ENCODE measurements around the gene SLC37A1.

Gene SLC37A1

GRCh38 chr21:42525676-42526378 is 12.2 kb downstream of the SLC37A1 start:
- no peak for DNase-seq (ENCODE audit: low read depth in 2 of 3, low spot score in 2 of 3)

DNA sequence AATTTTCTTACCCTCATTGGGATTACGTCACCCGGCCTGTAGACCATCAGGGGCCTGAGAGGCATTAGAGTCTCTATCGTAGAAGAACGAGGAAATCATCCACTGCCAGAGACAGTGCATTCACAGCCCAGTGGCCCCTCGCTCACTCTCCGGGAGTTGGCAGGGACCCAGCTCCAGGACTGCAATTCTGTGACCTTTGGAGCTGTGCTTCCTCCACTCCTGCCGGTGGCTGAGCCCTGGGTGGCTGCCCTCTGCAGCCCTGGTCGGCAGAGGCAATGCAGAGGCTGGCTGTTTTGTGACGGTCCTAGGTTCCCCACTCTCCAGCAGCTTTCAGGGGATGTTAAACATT is 12.7 kb downstream of the SLC37A1 start:
- no peak for DNase-seq (ENCODE audit: low read depth in 2 of 3, low spot score in 2 of 3)

DNA sequence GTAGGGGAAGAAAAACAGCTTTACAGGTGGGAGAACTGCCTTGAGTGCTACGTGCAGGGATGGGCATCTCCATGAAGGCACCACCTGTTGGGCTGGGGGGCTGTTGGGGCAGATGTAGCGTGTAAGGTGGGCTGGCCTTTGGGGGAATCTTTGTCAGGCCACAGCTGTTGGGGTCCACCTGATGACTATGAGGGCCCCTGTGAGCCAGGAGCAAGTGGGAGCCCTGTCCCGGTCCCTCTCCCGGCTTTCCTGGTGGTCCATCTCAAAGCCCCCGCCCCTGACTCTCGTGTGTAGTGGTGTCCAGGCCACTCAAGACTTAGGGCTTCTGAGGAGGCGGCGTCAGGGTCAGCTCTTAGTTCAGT is 13.5 kb downstream of the SLC37A1 start:
- no peak for DNase-seq (ENCODE audit: low read depth in 2 of 3, low spot score in 2 of 3)

DNA sequence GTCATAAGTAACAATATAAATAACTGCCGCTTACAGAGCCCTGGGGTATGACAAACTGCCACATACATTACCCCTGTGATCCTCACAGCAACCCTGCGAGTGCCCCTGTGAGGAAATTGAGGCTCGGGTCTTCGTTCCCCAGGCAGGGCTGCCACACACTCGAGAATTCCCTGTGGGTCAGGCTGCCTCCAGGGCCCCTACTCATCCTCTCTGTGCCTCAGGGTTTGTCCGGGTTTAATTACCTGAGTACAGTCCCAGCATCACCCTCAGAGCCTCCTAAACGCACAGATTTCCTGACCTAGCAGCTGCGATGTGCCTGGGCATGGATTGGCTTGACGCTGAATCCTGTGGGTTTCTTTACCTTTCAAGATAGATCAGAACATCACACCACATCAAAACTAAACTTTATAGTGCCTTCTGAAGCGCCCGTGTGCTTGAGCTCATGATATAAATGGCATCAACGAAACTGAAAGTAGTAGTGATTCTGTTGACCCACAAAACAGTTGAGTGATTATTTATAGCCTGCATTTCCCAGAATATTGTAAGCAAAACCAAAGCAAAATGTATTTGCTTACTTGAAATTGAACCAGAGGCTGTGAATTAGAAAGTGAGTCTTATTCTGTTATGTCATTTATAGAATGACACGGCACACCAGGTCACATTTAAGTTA is 14.0 kb downstream of the SLC37A1 start:
- DNase-seq (ENCODE audit: low read depth in 2 of 3, low spot score in 2 of 3) = peak in 1 of 3 experiments; percentile 28

DNA sequence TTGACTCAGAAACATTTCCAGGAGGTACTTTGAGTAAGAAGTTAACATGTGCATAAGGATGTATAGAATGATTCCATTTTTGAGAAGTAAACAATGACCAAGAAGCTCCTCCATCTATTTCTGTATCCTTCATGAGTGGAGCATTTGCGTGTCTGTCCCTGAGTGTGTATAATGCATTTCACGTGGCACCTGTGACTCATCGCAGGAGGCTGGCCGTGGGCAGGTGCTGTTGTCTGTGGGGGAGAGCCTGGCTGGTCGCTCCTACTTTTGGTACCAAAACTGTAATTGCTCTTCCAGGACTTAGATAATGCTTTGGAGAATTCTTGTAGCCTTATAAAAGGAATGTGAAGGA is 16.5 kb downstream of the SLC37A1 start:
- DNase-seq (ENCODE audit: low read depth in 2 of 3, low spot score in 2 of 3) = no peak

DNA sequence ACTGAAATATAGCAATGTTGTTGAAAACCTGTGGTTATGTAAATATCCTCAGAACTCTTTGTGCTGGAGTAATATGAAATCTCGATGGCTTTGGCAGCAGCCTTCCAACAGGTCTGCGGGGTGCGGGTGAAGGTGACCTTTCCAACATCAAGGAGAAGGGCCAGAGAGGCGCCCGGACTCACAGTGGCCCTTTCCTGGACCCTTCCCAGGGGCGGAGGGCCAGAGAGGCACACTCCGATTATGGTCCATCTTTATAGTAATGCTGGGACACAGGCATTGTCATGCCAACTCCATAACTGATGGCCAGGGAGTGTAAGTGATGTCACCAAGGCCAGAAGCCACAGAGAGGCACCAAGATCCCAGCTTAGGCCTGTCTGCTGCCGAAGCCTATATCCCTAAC is 18.1 kb downstream of the SLC37A1 start:
- no peak for DNase-seq (ENCODE audit: low read depth in 2 of 3, low spot score in 2 of 3)

DNA sequence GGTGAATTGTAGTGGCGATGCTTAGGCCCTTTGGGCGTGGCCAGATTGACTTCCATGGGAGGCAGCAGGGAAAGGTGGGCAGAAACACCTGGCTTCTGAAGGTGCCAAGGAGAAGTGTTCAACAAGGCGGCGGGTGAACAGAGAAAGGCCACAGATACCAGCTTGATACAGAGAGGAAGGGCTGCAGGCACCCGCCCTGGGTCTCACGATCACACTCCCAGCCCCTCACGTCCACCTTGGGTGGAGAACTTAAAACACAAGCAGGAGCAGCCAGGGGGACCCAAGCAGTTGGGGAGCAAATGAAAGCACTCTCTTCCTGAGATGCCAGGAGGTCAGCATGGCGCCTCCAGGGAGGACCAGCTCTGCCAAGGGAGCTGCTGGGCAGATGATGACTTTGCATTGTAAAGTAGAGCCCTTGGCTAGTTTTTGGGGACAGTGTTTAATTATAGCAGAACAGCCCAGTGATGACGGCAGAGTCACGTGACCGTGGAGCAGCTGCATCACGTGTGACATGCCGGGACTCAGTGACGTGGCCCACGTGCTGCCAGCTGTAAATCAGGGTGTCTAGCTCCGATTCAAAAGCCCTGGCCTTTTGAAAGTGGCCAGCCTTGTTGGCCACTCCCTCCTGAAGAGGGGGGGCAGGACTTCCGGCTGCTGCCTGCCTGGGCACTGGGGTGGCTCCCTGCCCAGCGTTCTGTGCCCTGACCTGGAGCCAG is 19.0 kb downstream of the SLC37A1 start:
- DNase-seq (ENCODE audit: low read depth in 2 of 3, low spot score in 2 of 3) = no peak

DNA sequence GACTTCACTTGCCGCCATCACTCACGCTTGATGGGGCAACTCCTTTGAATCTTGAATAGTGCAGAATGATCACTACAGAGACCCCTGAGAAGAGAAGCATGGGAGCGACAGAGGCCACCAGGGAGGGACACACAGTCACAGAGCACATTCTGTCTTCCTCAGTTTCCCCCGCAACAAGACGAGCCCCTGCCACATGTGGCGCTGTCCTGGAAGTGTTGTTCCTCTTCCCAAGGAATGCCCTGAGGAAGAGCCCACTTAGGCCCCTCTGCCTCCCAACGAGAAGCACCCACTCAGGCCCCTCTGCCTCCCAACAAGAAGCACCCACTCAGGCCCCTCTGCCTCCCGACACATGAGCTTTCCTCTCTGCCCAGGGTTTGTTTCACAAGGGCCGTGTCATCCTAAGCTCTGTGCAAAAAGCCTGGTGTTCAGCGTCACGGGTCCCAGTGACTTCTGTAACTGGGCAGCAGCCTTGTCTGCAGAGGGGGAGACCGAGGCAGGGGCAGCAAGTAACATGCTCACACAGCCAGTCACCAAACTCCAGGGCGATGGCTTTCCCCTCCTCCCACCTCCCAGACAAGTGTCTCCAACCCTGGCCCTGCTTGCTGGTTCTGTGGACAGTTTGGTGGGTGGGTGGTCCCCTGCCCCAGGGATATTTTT is 19.8 kb downstream of the SLC37A1 start:
- DNase-seq (ENCODE audit: low read depth in 2 of 3, low spot score in 2 of 3) = no peak

DNA sequence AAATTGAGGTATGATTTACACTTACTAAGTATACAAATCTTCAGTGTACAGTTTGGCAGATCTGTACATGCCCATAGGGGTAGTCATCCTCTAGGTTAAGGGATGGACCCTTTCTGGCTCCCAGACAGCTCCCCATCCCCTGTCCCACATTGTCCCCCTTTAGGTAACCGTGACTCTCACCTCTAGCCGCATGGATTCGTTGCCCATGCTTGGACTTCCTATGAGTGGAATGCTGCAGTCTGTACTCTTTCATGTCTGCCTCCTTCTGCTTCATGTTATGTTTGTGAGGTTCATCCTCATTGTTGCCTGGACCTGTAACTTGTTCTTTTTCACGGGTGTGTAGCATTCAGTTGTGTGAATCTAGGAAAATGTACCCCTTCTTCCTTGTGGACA is 20.3 kb downstream of the SLC37A1 start:
- DNase-seq (ENCODE audit: low read depth in 2 of 3, low spot score in 2 of 3) = no peak

DNA sequence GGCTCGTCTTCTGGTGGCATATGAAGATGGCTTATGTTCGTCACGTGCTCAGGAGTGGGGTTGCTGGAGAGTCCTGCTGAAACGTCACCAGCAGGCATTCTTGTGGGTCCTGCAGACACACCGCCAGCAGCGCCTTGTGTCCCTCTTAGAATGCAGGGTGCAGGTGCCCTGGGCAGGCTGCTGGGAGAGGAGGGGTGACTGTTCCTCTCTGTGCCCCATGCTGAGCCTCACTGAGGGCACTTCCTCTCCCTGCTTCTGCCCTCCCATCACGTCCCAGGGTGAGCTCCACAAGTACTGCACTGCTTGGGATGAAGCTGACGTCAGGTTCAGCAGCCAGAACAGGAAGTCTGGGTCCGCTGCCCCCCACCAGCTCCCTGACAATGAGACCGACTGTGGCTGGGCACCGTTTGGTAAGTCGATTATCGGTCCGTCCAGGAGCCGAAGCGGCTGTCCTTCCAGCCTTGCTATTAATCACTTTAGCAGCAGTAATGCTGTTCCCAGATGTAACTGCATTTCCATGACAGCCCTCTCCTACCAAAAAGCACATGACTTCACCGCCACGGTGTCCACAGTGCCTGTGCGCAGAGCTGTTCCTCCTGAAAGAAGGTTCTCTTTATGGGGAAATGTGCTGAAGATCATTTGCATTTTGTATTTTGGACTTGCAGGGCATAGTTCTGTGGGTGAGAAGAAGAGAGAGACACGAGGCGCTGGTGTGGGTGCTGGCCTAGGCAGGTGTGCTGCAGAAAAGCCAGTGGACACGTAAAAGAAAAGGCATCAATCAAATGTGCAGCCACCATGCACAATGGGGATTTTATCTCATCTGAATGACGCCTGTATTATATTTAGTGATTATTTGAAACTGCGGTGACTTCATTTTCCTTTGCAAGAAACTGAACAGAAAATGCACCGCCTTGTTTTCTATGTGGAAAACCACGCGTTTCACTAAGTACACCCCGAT is 21.0 kb downstream of the SLC37A1 start:
- DNase-seq (ENCODE audit: low read depth in 2 of 3, low spot score in 2 of 3) = no peak

DNA sequence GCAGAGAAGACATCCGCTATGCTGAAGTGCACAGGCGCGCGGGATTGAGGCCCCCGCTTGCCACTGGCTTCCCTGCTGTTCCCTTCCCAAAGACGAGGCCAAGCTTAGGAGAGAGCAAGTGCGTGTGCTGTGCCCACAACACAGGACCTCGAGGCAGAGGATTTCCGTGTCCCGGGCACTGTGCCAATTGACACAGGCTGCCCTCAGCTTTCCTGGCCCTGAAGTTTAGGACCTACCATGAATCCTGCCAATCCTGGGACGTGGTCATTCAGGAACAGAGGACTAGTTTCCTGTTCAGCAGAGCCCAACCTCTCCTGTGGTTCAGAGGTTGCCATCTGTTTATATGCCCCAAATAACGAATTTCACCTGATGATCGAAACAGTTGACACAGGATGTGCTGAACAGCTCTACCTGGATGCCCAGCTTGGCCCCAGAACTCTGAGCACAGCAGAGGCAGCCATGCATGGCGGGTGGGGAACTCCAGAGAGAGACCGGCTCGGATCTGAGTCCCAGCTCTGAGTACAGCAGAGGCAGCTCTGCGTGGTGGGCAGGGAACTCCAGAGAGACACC is 22.0 kb downstream of the SLC37A1 start:
- no peak for DNase-seq (ENCODE audit: low read depth in 2 of 3, low spot score in 2 of 3)

DNA sequence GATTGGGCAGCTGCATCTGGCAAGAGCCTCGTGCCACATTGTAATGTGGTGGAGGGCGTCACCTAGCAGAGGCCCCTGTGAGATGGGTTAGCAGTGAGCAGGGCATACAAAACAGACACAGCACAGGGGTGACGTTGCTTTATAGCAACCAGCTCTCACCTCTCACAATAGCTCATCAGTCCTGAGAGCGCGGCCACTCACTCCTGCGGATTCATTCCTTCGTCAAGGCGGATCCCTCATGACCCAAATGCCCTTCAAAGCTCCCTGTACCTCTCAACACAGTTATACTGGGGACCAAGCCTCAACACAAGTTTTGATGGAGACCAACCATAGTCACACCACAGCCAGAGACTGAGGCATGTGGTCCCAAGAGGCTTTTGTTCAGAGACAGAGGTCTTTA is 22.9 kb downstream of the SLC37A1 start:
- no peak for DNase-seq (ENCODE audit: low read depth in 2 of 3, low spot score in 2 of 3)

- no peak for DNase-seq (ENCODE audit: low read depth in 2 of 3, low spot score in 2 of 3)
Observed at GRCh38 chr21:42537106-42537742, 23.6 kb downstream of the SLC37A1 start.

DNA sequence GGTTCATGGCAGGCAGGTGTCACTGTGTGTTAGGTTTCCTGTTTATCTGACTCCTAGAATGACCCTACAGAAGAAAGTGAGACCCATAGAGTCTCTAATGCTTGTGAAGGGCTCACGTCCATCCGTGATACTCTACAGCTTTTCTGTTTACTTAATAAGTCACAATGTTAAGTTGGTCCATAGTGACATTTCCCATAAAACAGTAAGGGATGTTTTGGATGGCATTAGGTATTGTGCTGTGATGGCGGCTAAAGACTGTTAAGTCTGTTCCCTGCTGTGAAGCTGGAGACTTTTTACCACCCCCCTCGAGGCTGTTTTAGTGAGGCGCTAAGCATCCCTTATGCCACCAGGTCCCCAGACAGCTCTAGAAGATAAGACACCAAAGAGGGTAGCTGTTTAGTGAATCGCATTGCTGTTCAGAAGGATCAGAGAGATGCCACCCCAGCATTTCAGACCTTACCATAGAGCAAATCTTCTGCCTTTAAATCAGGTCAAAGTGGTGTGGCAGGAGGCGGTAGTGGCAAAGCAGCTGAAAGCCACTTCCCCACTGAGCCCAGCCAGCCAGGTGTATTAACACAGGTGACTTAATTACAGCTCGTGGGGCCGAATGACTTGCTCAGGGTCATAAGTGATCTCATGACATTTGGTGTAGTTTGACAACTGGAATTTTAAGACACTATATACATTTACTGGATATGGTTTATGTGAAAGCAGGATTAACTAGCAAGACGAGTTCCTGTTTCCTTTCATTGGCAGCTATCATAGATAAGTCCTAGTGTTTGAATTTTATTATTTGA is 25.0 kb downstream of the SLC37A1 start:
- no peak for DNase-seq (ENCODE audit: low read depth in 2 of 3, low spot score in 2 of 3)

DNA sequence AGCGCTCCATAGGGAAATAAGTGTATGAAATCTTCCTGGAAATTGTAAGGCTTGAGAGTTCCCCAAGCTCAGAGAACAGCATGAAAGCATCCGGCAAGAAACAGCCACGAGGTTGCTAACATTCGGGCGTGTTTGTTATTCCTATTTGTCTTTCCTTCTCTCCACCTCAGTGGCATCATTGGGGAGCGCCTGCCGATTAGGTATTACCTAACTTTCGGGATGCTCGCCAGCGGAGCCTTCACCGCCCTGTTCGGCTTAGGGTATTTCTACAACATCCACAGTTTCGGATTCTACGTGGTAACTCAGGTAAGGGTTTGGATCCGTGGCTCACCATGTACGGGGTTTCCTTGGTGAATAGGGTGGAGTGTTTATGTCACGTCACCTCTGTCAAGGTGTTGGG is 25.7 kb downstream of the SLC37A1 start:
- no peak for DNase-seq (ENCODE audit: low read depth in 2 of 3, low spot score in 2 of 3)

DNA sequence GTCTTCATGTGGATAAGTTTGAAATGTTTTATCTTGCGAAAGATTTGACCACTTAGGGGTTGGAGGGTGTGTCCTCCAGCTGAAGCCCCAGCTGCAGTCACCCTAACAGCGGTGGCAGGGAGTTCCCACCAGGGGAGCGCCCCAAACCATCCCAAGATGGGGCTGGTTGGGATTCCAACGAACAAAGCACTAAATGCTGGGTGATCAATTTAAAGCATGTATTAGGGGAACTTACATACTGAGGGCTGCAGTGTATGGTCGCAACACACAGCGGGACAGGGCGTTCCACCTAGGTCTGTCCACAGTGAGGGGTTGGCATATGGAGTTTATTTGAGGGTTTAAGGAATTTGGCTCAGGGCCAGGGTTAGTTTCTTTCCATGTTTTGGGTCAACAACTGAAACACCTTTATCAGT is 26.3 kb downstream of the SLC37A1 start:
- no peak for DNase-seq (ENCODE audit: low read depth in 2 of 3, low spot score in 2 of 3)

GRCh38 chr21:42540396-42540795 is 26.7 kb downstream of the SLC37A1 start:
- no peak for DNase-seq (ENCODE audit: low read depth in 2 of 3, low spot score in 2 of 3)

DNA sequence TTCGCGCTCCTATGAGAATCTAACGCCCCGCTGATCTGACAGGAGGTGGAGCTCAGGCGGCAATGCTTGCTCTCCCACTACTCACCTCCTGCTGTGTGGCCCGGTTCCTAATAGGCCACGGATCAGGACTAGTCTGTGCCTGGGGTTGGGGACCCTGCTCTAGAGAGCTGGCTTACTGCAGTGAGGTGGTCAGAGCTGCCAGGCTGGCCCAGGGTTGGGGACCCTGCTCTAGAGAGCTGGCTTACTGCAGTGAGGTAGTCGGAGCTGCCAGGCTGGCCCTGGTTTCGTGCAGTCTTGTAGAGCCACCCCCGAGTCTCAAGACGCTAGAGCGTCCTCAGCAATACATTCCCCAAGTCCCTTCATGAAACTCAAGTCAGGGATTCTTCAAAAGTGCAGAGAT is 27.5 kb downstream of the SLC37A1 start:
- DNase-seq (ENCODE audit: low read depth in 2 of 3, low spot score in 2 of 3) = no peak

GRCh38 chr21:42541618-42542017 is 28.0 kb downstream of the SLC37A1 start:
- DNase-seq (ENCODE audit: low read depth in 2 of 3, low spot score in 2 of 3) = no peak
